HEK293 (cell line): Measurements from ENCODE around the gene PLPPR2.
A peak's percentile ranks its signal among the peaks of the same experiment; 100 is the strongest.

Source experiments
- FEZF1 ChIP-seq: fragments of 450-650 bp; formaldehyde crosslinking; IDR thresholded peaks from 2 replicates; pipeline ENCODE4 v1.5.1; 2016; ENCODE audit warnings: missing biosample characterization, missing genetic modification characterization
- GFI1B ChIP-seq: fragments of 450-650 bp; formaldehyde crosslinking; IDR thresholded peaks from 2 replicates; pipeline ENCODE4 v1.5.1; 2016; ENCODE audit warnings: missing biosample characterization, missing genetic modification characterization
- HOXC10 ChIP-seq: sonication (generic); formaldehyde crosslinking; IDR thresholded peaks from 2 replicates; pipeline ENCODE4 v1.8.1; 2023; ENCODE audit warnings: mild to moderate bottlenecking, missing genetic modification reagents
- IKZF3 ChIP-seq: fragments of 450-650 bp; IDR thresholded peaks from 2 replicates; pipeline ENCODE4 v1.5.0; 2018; ENCODE audit warnings: missing biosample characterization, mild to moderate bottlenecking, missing genetic modification characterization, moderate library complexity
- MYNN ChIP-seq: fragments of 450-650 bp; formaldehyde crosslinking; IDR thresholded peaks from 2 replicates; pipeline ENCODE4 v1.5.1; 2016; ENCODE audit warnings: missing biosample characterization, missing genetic modification characterization, borderline replicate concordance
- YY1 ChIP-seq: fragments of 450-650 bp; formaldehyde crosslinking; IDR thresholded peaks from 2 replicates; pipeline ENCODE4 v1.5.1; 2018; ENCODE audit warnings: missing biosample characterization, missing genetic modification characterization
- YY2 ChIP-seq: fragments of 450-650 bp; formaldehyde crosslinking; IDR thresholded peaks from 2 replicates; pipeline ENCODE4 v1.5.1; 2016; ENCODE audit warnings: missing biosample characterization, missing genetic modification characterization
- ZBTB20 ChIP-seq: fragments of 450-650 bp; formaldehyde crosslinking; IDR thresholded peaks from 2 replicates; pipeline ENCODE4 v1.5.1; 2016; ENCODE audit warnings: missing biosample characterization, missing genetic modification characterization
- ZBTB48 ChIP-seq: fragments of 450-650 bp; formaldehyde crosslinking; IDR thresholded peaks from 2 replicates; pipeline ENCODE4 v1.5.1; 2016; ENCODE audit warnings: missing biosample characterization, missing genetic modification characterization
- ZBTB6 ChIP-seq: fragments of 450-650 bp; formaldehyde crosslinking; IDR thresholded peaks from 2 replicates; pipeline ENCODE4 v1.5.1; 2017; ENCODE audit warnings: missing biosample characterization, missing genetic modification characterization
- ZBTB8A ChIP-seq: fragments of 450-650 bp; formaldehyde crosslinking; IDR thresholded peaks from 2 replicates; pipeline ENCODE4 v1.5.1; 2016; ENCODE audit warnings: missing biosample characterization, missing genetic modification characterization
- ZNF157 ChIP-seq: fragments of 450-650 bp; formaldehyde crosslinking; IDR thresholded peaks from 2 replicates; pipeline ENCODE4 v1.5.1; 2016; ENCODE audit warnings: missing biosample characterization, missing genetic modification characterization
- ZNF175 ChIP-seq: fragments of 450-650 bp; formaldehyde crosslinking; IDR thresholded peaks from 2 replicates; pipeline ENCODE4 v1.5.1; 2016; ENCODE audit warnings: missing biosample characterization, missing genetic modification characterization
- ZNF214 ChIP-seq: fragments of 450-650 bp; formaldehyde crosslinking; IDR thresholded peaks from 2 replicates; pipeline ENCODE4 v1.5.1; 2017; ENCODE audit warnings: missing biosample characterization, mild to moderate bottlenecking, missing genetic modification characterization, borderline replicate concordance
- ZNF221 ChIP-seq: fragments of 450-650 bp; formaldehyde crosslinking; IDR thresholded peaks from 2 replicates; pipeline ENCODE4 v1.5.1; 2017; ENCODE audit warnings: missing biosample characterization, missing genetic modification characterization, borderline replicate concordance
- ZNF24 ChIP-seq: fragments of 450-650 bp; formaldehyde crosslinking; IDR thresholded peaks from 2 replicates; pipeline ENCODE4 v1.5.1; 2016; ENCODE audit warnings: missing biosample characterization, missing genetic modification characterization
- ZNF248 ChIP-seq: fragments of 450-650 bp; formaldehyde crosslinking; IDR thresholded peaks from 2 replicates; pipeline ENCODE4 v1.5.1; 2017; ENCODE audit warnings: missing biosample characterization, missing genetic modification characterization
- ZNF274 ChIP-seq, 2 experiments: fragments of 200-500 bp in 1 of 2; fragments of 450-650 bp in 1 of 2; sonication (Bioruptor generic) in 1 of 2; formaldehyde crosslinking in 1 of 2; IDR thresholded peaks; 2 replicates each; pipeline versions ENCODE4 v1.5.1 to v1.6.1; 2014 to 2016; ENCODE audit warnings: borderline replicate concordance in 1 of 2, inconsistent platforms in 1 of 2, low read length in 1 of 2, missing biosample characterization in 1 of 2, missing genetic modification characterization in 1 of 2
- ZNF311 ChIP-seq: fragments of 450-650 bp; formaldehyde crosslinking; IDR thresholded peaks from 2 replicates; pipeline ENCODE4 v1.5.1; 2017; ENCODE audit warnings: missing biosample characterization, missing genetic modification characterization, borderline replicate concordance
- ZNF324 ChIP-seq: fragments of 450-650 bp; formaldehyde crosslinking; IDR thresholded peaks from 2 replicates; pipeline ENCODE4 v1.5.1; 2016; ENCODE audit warnings: missing biosample characterization, missing genetic modification characterization
- ZNF335 ChIP-seq: fragments of 450-650 bp; formaldehyde crosslinking; conservative IDR thresholded peaks from 2 replicates; pipeline ENCODE4 v1.5.1; 2016; ENCODE audit warnings: missing biosample characterization, missing genetic modification characterization
- ZNF366 ChIP-seq: fragments of 450-650 bp; formaldehyde crosslinking; conservative IDR thresholded peaks from 2 replicates; pipeline ENCODE4 v1.5.1; 2016; ENCODE audit warnings: missing biosample characterization, missing genetic modification characterization
- ZNF544 ChIP-seq: fragments of 450-650 bp; formaldehyde crosslinking; IDR thresholded peaks from 2 replicates; pipeline ENCODE4 v1.5.0; 2017; ENCODE audit warnings: missing biosample characterization, missing genetic modification characterization
- ZNF629 ChIP-seq: fragments of 450-650 bp; formaldehyde crosslinking; IDR thresholded peaks from 2 replicates; pipeline ENCODE4 v1.5.1; 2017; ENCODE audit warnings: missing biosample characterization, missing genetic modification characterization
- ZNF645 ChIP-seq: fragments of 450-650 bp; formaldehyde crosslinking; IDR thresholded peaks from 2 replicates; pipeline ENCODE4; 2016; ENCODE audit warnings: missing biosample characterization, missing genetic modification characterization
- ZNF664 ChIP-seq: fragments of 450-650 bp; formaldehyde crosslinking; IDR thresholded peaks from 2 replicates; pipeline ENCODE4 v1.5.1; 2016; ENCODE audit warnings: missing biosample characterization, missing genetic modification characterization
- TF ChIP-seq, protein P1 (sequence below): fragments of 450-650 bp; formaldehyde crosslinking; IDR thresholded peaks from 2 replicates; pipeline ENCODE4 v1.5.1; 2016; ENCODE audit warnings: missing biosample characterization, missing genetic modification characterization
- TF ChIP-seq, protein P2 (sequence below): fragments of 450-650 bp; formaldehyde crosslinking; IDR thresholded peaks from 2 replicates; pipeline ENCODE4 v1.5.1; 2017; ENCODE audit warnings: missing biosample characterization, missing genetic modification characterization
- TF ChIP-seq, protein P3 (sequence below): fragments of 450-650 bp; formaldehyde crosslinking; IDR thresholded peaks from 2 replicates; pipeline ENCODE4 v1.5.1; 2016; ENCODE audit warnings: missing biosample characterization, missing genetic modification characterization

Gene PLPPR2

GRCh38 chr19:11377237-11377636, 22.0 kb downstream of the PLPPR2 start (continued):
- no peak for TF ChIP-seq ZNF366 (tag by site-specific recombination)
- peak; percentile 60 for TF ChIP-seq ZBTB8A (tag by site-specific recombination)
- TF ChIP-seq ZNF221 = no peak
- TF ChIP-seq HOXC10 = no peak
- peak; percentile 80 for TF ChIP-seq FEZF1 (tag by site-specific recombination)
- TF ChIP-seq ZNF311 (tag by site-specific recombination) = no peak
- TF ChIP-seq GFI1B = no peak
- TF ChIP-seq, protein P1, sequence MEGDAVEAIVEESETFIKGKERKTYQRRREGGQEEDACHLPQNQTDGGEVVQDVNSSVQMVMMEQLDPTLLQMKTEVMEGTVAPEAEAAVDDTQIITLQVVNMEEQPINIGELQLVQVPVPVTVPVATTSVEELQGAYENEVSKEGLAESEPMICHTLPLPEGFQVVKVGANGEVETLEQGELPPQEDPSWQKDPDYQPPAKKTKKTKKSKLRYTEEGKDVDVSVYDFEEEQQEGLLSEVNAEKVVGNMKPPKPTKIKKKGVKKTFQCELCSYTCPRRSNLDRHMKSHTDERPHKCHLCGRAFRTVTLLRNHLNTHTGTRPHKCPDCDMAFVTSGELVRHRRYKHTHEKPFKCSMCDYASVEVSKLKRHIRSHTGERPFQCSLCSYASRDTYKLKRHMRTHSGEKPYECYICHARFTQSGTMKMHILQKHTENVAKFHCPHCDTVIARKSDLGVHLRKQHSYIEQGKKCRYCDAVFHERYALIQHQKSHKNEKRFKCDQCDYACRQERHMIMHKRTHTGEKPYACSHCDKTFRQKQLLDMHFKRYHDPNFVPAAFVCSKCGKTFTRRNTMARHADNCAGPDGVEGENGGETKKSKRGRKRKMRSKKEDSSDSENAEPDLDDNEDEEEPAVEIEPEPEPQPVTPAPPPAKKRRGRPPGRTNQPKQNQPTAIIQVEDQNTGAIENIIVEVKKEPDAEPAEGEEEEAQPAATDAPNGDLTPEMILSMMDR (tag by site-specific recombination) = no peak
- no peak for TF ChIP-seq ZNF544 (tag by site-specific recombination)
- TF ChIP-seq ZNF214 (tag by site-specific recombination) = no peak
- TF ChIP-seq, protein P2, sequence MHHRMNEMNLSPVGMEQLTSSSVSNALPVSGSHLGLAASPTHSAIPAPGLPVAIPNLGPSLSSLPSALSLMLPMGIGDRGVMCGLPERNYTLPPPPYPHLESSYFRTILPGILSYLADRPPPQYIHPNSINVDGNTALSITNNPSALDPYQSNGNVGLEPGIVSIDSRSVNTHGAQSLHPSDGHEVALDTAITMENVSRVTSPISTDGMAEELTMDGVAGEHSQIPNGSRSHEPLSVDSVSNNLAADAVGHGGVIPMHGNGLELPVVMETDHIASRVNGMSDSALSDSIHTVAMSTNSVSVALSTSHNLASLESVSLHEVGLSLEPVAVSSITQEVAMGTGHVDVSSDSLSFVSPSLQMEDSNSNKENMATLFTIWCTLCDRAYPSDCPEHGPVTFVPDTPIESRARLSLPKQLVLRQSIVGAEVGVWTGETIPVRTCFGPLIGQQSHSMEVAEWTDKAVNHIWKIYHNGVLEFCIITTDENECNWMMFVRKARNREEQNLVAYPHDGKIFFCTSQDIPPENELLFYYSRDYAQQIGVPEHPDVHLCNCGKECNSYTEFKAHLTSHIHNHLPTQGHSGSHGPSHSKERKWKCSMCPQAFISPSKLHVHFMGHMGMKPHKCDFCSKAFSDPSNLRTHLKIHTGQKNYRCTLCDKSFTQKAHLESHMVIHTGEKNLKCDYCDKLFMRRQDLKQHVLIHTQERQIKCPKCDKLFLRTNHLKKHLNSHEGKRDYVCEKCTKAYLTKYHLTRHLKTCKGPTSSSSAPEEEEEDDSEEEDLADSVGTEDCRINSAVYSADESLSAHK (tag by site-specific recombination) = no peak
- TF ChIP-seq YY2 (tag by site-specific recombination) = no peak
- no peak for TF ChIP-seq ZNF629 (tag by site-specific recombination)
- no peak for TF ChIP-seq ZNF157
- no peak for TF ChIP-seq YY1
- TF ChIP-seq ZNF324 = no peak
- TF ChIP-seq ZNF335 (tag by site-specific recombination) = peak; percentile 53; the same call in 1 of the 2 replicates
- TF ChIP-seq ZNF664 = no peak
- peak; percentile 68; the same call in 1 of the 2 replicates for TF ChIP-seq ZBTB48 (tag by site-specific recombination)
- no peak for TF ChIP-seq IKZF3
- TF ChIP-seq ZNF248 = no peak
- no peak for TF ChIP-seq ZNF645
- no peak for TF ChIP-seq MYNN (tag by site-specific recombination)
- peak; percentile 22; the same call in 1 of the 2 replicates for TF ChIP-seq ZBTB20
- TF ChIP-seq ZNF24 = peak; percentile 13; the same call in 1 of the 2 replicates
- no peak for TF ChIP-seq ZNF175 (tag by site-specific recombination)
- no peak for TF ChIP-seq ZNF274 (IDR thresholded peaks at IDR 0.05; ENCODE audit: low read length)
- no peak for TF ChIP-seq ZNF274 (tag by site-specific recombination; IDR thresholded peaks at IDR 0.05; ENCODE audit: borderline replicate concordance)
- TF ChIP-seq, protein P3, sequence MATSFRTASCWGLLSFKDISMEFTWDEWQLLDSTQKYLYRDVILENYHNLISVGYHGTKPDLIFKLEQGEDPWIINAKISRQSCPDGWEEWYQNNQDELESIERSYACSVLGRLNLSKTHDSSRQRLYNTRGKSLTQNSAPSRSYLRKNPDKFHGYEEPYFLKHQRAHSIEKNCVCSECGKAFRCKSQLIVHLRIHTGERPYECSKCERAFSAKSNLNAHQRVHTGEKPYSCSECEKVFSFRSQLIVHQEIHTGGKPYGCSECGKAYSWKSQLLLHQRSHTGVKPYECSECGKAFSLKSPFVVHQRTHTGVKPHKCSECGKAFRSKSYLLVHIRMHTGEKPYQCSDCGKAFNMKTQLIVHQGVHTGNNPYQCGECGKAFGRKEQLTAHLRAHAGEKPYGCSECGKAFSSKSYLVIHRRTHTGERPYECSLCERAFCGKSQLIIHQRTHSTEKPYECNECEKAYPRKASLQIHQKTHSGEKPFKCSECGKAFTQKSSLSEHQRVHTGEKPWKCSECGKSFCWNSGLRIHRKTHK (tag by site-specific recombination) = no peak
- no peak for TF ChIP-seq ZBTB6
- TF ChIP-seq, all 188 proteins: peak for 6
